ENCODE measurements around the gene SELENBP1. TPM values are rescaled to one million over a fixed set of nuclear protein-coding genes. Genes with fewer than 3 reads are reported as not detected.

SELENBP1 gene
- 35.5 TPM for polyA plus RNA-seq (2013, experiment 1 of 2)
- 34.7 TPM for polyA plus RNA-seq (2013, experiment 2 of 2)

DNA sequence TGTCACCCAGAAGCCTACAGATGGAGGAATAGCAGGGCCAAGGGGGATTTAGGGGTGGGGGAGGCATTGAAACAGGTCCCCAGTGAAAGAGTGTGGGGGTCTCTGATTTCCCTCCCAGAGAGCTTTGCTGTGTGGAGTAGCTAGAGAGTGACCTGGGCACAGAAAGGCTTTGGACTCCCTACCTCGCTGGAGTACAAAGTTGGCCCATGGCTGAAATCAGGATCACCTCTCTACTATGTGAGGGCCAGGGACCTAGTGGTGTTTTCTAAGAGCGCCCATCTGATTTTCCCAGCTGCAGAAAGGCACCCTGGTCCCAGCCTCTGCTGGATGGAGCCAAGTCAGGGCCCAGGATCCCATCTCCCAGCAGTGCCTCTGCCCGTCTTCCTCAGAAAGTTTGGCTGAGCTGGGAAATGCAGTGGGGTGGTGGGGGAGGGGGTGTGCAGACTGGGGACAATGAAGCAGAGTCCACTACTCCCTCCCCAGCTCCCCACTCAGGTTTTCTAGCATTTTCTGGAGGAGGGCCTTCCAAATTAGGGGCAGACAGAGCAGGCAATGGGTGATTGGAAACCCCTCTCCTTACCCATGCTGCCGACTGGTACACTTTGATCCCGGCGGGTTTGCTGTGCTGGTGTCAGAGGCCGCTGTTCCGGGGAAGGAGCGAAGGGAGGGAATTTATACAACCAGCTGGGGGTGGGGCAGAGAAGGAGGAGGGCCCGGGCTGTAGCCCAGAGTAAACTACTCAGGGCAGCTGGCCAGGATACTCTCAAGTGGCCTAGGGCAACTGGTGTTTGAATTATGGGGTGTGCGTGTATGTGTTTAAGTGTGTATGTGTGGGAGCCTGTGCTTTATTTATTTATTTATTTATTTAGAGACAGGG, at the start of gene SELENBP1:
TSS of gene SELENBP1 (minus strand) at position 648 of the 877 bp plus-strand sequence. CDS start at position 584, 64 bp downstream.
- peak within 1 kb of the TSS; percentile 79 for H3K18ac ChIP-seq (ENCODE audit: low read length)
- peak within 1 kb of the TSS; percentile 95 for H2BK15ac ChIP-seq (ENCODE audit: low read length)
- no peak within 1 kb of the TSS for H4K91ac ChIP-seq (ENCODE audit: low read depth, low read length, poor library complexity)
- peaks cover 4 to 10% of the 10 kb centered on the region in 2 donors for H3K4me1 ChIP-seq (ENCODE audit: control insufficient read depth in 2 of 2, insufficient read depth in 1 of 2, low read depth in 1 of 2, low read length in 2 of 2)
- peak within 1 kb of the TSS; percentile 90 for H2AFZ ChIP-seq (ENCODE audit: low read length)
- peak; percentile 48 for DNase-seq (ENCODE audit: low spot score)
- H4K8ac ChIP-seq (ENCODE audit: low read depth, low read length) = peak within 1 kb of the TSS; percentile 97
- no peaks in the 10 kb centered on the region for H3K79me1 ChIP-seq (ENCODE audit: low read depth, low read length)
- WGBS, 2 donors (ENCODE audit: extremely low coverage in 2 of 2, insufficient read length in 2 of 2, insufficient replicate concordance in 1 of 2) = no CpG with 5 or more reads among the region's 11 CpGs
- peak within 1 kb of the TSS; percentile 70 for H3K4me2 ChIP-seq (ENCODE audit: insufficient read depth, low read length, poor library complexity, severe bottlenecking)
- peak within 1 kb of the TSS; percentile 97 for H3K14ac ChIP-seq (ENCODE audit: low read length)
- peak within 1 kb of the TSS; percentile 94 for H3K23ac ChIP-seq (ENCODE audit: low read depth, low read length, poor library complexity)
- H3K4ac ChIP-seq (ENCODE audit: low read length) = peak within 1 kb of the TSS; percentile 91
- H2AK5ac ChIP-seq (ENCODE audit: low read depth, low read length) = peak within 1 kb of the TSS; percentile 95
- no peaks in the 10 kb centered on the region for H3K9me3 ChIP-seq (replicated peaks in 1 of 2; ENCODE audit: control insufficient read depth in 2 of 2, insufficient read depth in 1 of 2, low read depth in 1 of 2, low read length in 2 of 2)
- peak within 1 kb of the TSS; percentile 89 for H2BK12ac ChIP-seq (ENCODE audit: low read length)
- peak within 1 kb of the TSS; percentile 47 for H3K9ac ChIP-seq (ENCODE audit: low read depth, low read length, poor library complexity)
- no peak within 1 kb of the TSS for H2BK5ac ChIP-seq (ENCODE audit: low read length)
- peak within 1 kb of the TSS; percentile 56 to 77 for H3K4me3 ChIP-seq (ENCODE audit: low read length in 2 of 2)
- H3K27ac ChIP-seq (replicated peaks; ENCODE audit: low read length) = no peak within 1 kb of the TSS
- peaks cover 11 to 22% of the 10 kb centered on the region in 2 donors for H3K36me3 ChIP-seq (replicated peaks in 1 of 2; ENCODE audit: control insufficient read depth in 2 of 2, insufficient read depth in 2 of 2, low read length in 2 of 2)
- H3K27me3 ChIP-seq (ENCODE audit: control insufficient read depth in 3 of 3, insufficient read depth in 3 of 3, low read depth in 1 of 3, low read length in 3 of 3) = peaks cover 0 to 1% (median 0%) of the 10 kb centered on the region in 3 experiments
- H2BK120ac ChIP-seq (ENCODE audit: low read depth, low read length) = peak within 1 kb of the TSS; percentile 27

DNA sequence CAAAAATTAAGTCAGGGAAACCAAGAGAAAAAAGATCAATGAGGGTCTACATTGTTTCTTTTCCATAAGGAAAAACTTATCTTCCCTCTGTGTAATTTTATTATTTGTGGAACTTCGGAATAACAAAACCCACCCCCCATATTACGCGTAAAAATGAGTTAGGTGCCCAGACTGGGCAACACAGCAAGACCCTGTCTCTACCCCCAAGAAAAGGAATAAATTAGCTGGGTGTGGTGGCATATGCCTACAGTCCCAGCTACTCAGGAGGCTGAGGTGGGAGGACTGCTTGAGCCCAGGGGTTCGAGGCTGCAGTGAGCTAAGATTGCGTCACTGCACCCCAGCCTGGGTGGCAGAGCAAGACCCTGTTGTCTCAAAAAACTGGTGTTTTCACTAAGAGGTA, 47.3 kb upstream of the SELENBP1 start:
- WGBS, 2 donors (ENCODE audit: extremely low coverage in 2 of 2, insufficient read length in 2 of 2, insufficient replicate concordance in 1 of 2) = no CpG with 5 or more reads among the region's 5 CpGs
- Histone ChIP-seq H3K4me3 (ENCODE audit: low read length in 2 of 2) (no peak overlapping the region), H2BK120ac (ENCODE audit: low read depth, low read length) (no peak overlapping the region), H3K23ac (ENCODE audit: low read depth, low read length, poor library complexity) (no peak overlapping the region), H3K36me3 (replicated peaks in 1 of 2; ENCODE audit: control insufficient read depth in 2 of 2, insufficient read depth in 2 of 2, low read length in 2 of 2) (peaks cover 34 to 98% of the 10 kb centered on the region in 2 donors), H3K9me3 (replicated peaks in 1 of 2; ENCODE audit: control insufficient read depth in 2 of 2, insufficient read depth in 1 of 2, low read depth in 1 of 2, low read length in 2 of 2) (peaks cover 0 to 2% of the 10 kb centered on the region in 2 donors), H3K4ac (ENCODE audit: low read length) (no peak overlapping the region), H3K4me2 (ENCODE audit: insufficient read depth, low read length, poor library complexity, severe bottlenecking) (no peak overlapping the region), H3K27me3 (ENCODE audit: control insufficient read depth in 3 of 3, insufficient read depth in 3 of 3, low read depth in 1 of 3, low read length in 3 of 3) (no peaks in the 10 kb centered on the region), H2BK12ac (ENCODE audit: low read length) (no peak overlapping the region), H2AFZ (ENCODE audit: low read length) (no peak overlapping the region), H4K91ac (ENCODE audit: low read depth, low read length, poor library complexity) (no peak overlapping the region), H2BK15ac (ENCODE audit: low read length) (no peak overlapping the region), H3K14ac (ENCODE audit: low read length) (no peak overlapping the region), H3K9ac (ENCODE audit: low read depth, low read length, poor library complexity) (no peak overlapping the region), H3K27ac (replicated peaks; ENCODE audit: low read length) (no peak overlapping the region), H2BK5ac (ENCODE audit: low read length) (no peak overlapping the region), H3K79me1 (ENCODE audit: low read depth, low read length) (no peaks in the 10 kb centered on the region), H3K18ac (ENCODE audit: low read length) (no peak overlapping the region), H2AK5ac (ENCODE audit: low read depth, low read length) (no peak overlapping the region), H3K4me1 (ENCODE audit: control insufficient read depth in 2 of 2, insufficient read depth in 1 of 2, low read depth in 1 of 2, low read length in 2 of 2) (no peaks in the 10 kb centered on the region), H4K8ac (ENCODE audit: low read depth, low read length) (no peak overlapping the region)
- DNase-seq (ENCODE audit: low spot score) = no peak

DNA sequence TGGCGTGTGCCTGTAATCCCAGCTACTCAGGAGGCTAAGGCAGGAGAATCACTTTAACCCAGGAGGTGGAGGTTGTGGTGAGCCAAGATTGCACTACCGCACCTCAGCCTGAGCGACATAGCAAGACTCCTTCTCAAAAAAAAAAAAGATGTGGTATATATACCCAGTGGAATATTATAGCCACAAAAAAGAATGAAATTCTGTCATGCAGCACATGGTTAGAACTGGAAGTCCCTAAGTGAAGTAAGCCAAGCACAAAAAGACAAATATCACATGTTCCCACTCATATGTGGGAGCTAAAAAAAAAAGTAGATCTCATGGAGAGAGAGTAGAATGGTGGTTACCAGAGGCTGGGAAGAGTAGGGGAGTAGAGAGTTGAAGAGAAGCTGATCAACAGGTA, 45.6 kb upstream of the SELENBP1 start:
- Histone ChIP-seq H3K9ac (ENCODE audit: low read depth, low read length, poor library complexity) (no peak overlapping the region), H3K4ac (ENCODE audit: low read length) (no peak overlapping the region), H3K18ac (ENCODE audit: low read length) (no peak overlapping the region), H3K9me3 (replicated peaks in 1 of 2; ENCODE audit: control insufficient read depth in 2 of 2, insufficient read depth in 1 of 2, low read depth in 1 of 2, low read length in 2 of 2) (no peaks in the 10 kb centered on the region), H4K8ac (ENCODE audit: low read depth, low read length) (no peak overlapping the region), H3K79me1 (ENCODE audit: low read depth, low read length) (no peaks in the 10 kb centered on the region), H3K23ac (ENCODE audit: low read depth, low read length, poor library complexity) (no peak overlapping the region), H3K4me1 (ENCODE audit: control insufficient read depth in 2 of 2, insufficient read depth in 1 of 2, low read depth in 1 of 2, low read length in 2 of 2) (no peaks in the 10 kb centered on the region), H3K36me3 (replicated peaks in 1 of 2; ENCODE audit: control insufficient read depth in 2 of 2, insufficient read depth in 2 of 2, low read length in 2 of 2) (peaks cover 26 to 97% of the 10 kb centered on the region in 2 donors), H2BK5ac (ENCODE audit: low read length) (no peak overlapping the region), H2BK12ac (ENCODE audit: low read length) (no peak overlapping the region), H3K14ac (ENCODE audit: low read length) (no peak overlapping the region), H2AFZ (ENCODE audit: low read length) (no peak overlapping the region), H2BK15ac (ENCODE audit: low read length) (no peak overlapping the region), H3K4me2 (ENCODE audit: insufficient read depth, low read length, poor library complexity, severe bottlenecking) (no peak overlapping the region), H2BK120ac (ENCODE audit: low read depth, low read length) (no peak overlapping the region), H2AK5ac (ENCODE audit: low read depth, low read length) (no peak overlapping the region), H3K4me3 (ENCODE audit: low read length in 2 of 2) (no peak overlapping the region), H4K91ac (ENCODE audit: low read depth, low read length, poor library complexity) (no peak overlapping the region), H3K27ac (replicated peaks; ENCODE audit: low read length) (no peak overlapping the region), H3K27me3 (ENCODE audit: control insufficient read depth in 3 of 3, insufficient read depth in 3 of 3, low read depth in 1 of 3, low read length in 3 of 3) (no peaks in the 10 kb centered on the region)
- no peak for DNase-seq (ENCODE audit: low spot score)
- no CpG with 5 or more reads among the region's 3 CpGs for WGBS, 2 donors (ENCODE audit: extremely low coverage in 2 of 2, insufficient read length in 2 of 2, insufficient replicate concordance in 1 of 2)

DNA sequence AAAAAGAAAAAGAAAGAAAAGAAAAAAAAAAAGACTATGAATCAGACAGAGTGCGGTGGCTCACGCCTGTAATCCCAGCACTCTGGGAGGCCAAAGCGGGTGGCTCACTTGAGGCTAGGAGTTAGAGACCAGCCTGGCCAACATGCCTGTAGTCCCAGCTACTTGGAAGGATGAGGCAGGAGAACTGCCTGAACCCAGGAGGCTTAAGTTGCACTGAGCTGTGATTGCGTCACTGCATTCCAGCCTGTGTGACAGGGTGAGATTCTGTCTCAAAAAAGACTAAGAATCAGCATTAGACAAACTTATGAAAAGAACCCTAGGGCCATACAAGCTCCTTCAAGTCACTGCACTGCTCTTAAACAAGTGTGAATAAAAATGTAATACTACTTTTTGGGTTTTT, 43.7 kb upstream of the SELENBP1 start:
- Histone ChIP-seq H3K79me1 (ENCODE audit: low read depth, low read length) (no peaks in the 10 kb centered on the region), H2BK15ac (ENCODE audit: low read length) (no peak overlapping the region), H3K9me3 (replicated peaks in 1 of 2; ENCODE audit: control insufficient read depth in 2 of 2, insufficient read depth in 1 of 2, low read depth in 1 of 2, low read length in 2 of 2) (no peaks in the 10 kb centered on the region), H3K36me3 (replicated peaks in 1 of 2; ENCODE audit: control insufficient read depth in 2 of 2, insufficient read depth in 2 of 2, low read length in 2 of 2) (peaks cover 29 to 97% of the 10 kb centered on the region in 2 donors), H3K4me1 (ENCODE audit: control insufficient read depth in 2 of 2, insufficient read depth in 1 of 2, low read depth in 1 of 2, low read length in 2 of 2) (no peaks in the 10 kb centered on the region), H4K8ac (ENCODE audit: low read depth, low read length) (no peak overlapping the region), H3K4me2 (ENCODE audit: insufficient read depth, low read length, poor library complexity, severe bottlenecking) (no peak overlapping the region), H2AFZ (ENCODE audit: low read length) (no peak overlapping the region), H2BK120ac (ENCODE audit: low read depth, low read length) (no peak overlapping the region), H2BK5ac (ENCODE audit: low read length) (no peak overlapping the region), H3K4me3 (ENCODE audit: low read length in 2 of 2) (no peak overlapping the region), H3K9ac (ENCODE audit: low read depth, low read length, poor library complexity) (no peak overlapping the region), H3K18ac (ENCODE audit: low read length) (no peak overlapping the region), H3K23ac (ENCODE audit: low read depth, low read length, poor library complexity) (no peak overlapping the region), H3K14ac (ENCODE audit: low read length) (no peak overlapping the region), H2BK12ac (ENCODE audit: low read length) (no peak overlapping the region), H3K4ac (ENCODE audit: low read length) (no peak overlapping the region), H3K27ac (replicated peaks; ENCODE audit: low read length) (no peak overlapping the region), H4K91ac (ENCODE audit: low read depth, low read length, poor library complexity) (no peak overlapping the region), H3K27me3 (ENCODE audit: control insufficient read depth in 3 of 3, insufficient read depth in 3 of 3, low read depth in 1 of 3, low read length in 3 of 3) (no peaks in the 10 kb centered on the region), H2AK5ac (ENCODE audit: low read depth, low read length) (no peak overlapping the region)
- DNase-seq (ENCODE audit: low spot score) = no peak
- WGBS, 2 donors (ENCODE audit: extremely low coverage in 2 of 2, insufficient read length in 2 of 2, insufficient replicate concordance in 1 of 2) = no CpG with 5 or more reads among the region's 4 CpGs
